NCI-H2171 treated with DMSO at 0.1 percent for 48 hours (cell line): Measurements from ENCODE around the gene SKAP1.
A peak's percentile ranks its signal among the peaks of the same experiment; 100 is the strongest.

Experiments
- DNase-seq: peaks from one replicate; lab custom pipeline; 2025; lab: John Stamatoyannopoulos, UW

SKAP1 gene

GRCh38 chr17:48173191-48173984 lies 256.6 kb downstream of the SKAP1 start:
- DNase-seq = no peak

- DNase-seq = no peak
Observed at GRCh38 chr17:48169926-48170325, 260.1 kb downstream of the SKAP1 start.

- no peak for DNase-seq
Observed at GRCh38 chr17:48163809-48164208, 266.2 kb downstream of the SKAP1 start.

GRCh38 chr17:48162946-48163506 lies 267.0 kb downstream of the SKAP1 start:
- DNase-seq = no peak

- no peak for DNase-seq
Observed at GRCh38 chr17:48162306-48162934, 267.6 kb downstream of the SKAP1 start.

- no peak for DNase-seq
Observed at GRCh38 chr17:48161127-48161905, 268.7 kb downstream of the SKAP1 start.

GRCh38 chr17:48160177-48161081 lies 269.6 kb downstream of the SKAP1 start:
- no peak for DNase-seq

- no peak for DNase-seq
Observed at GRCh38 chr17:48159232-48159631, 270.8 kb downstream of the SKAP1 start.

- DNase-seq = peak; percentile 74
Observed at GRCh38 chr17:48155889-48156611, 274.0 kb downstream of the SKAP1 start.

GRCh38 chr17:48153691-48154358 lies 276.2 kb downstream of the SKAP1 start:
- peak; percentile 51 for DNase-seq

GRCh38 chr17:48152289-48152688 lies 277.7 kb downstream of the SKAP1 start:
- no peak for DNase-seq

GRCh38 chr17:48151220-48151619 lies 278.8 kb downstream of the SKAP1 start:
- DNase-seq = no peak

GRCh38 chr17:48150597-48151001 lies 279.4 kb downstream of the SKAP1 start:
- DNase-seq = no peak

- DNase-seq = no peak
Observed at GRCh38 chr17:48149787-48150463, 280.1 kb downstream of the SKAP1 start.

- DNase-seq = peak; percentile 67
Observed at GRCh38 chr17:48148854-48149786, 280.9 kb downstream of the SKAP1 start.

- no peak for DNase-seq
Observed at GRCh38 chr17:48148029-48148770, 281.8 kb downstream of the SKAP1 start.

- no peak for DNase-seq
Observed at GRCh38 chr17:48144976-48145798, 284.8 kb downstream of the SKAP1 start.
